ENCODE results near the gene ZNF428. TPM values are rescaled to one million over a fixed set of nuclear protein-coding genes. Genes with fewer than 3 reads are reported as not detected.
A peak's percentile ranks its signal among the peaks of the same experiment; 100 is the strongest.

Gene ZNF428
- total RNA-seq, 2 donors from 2014 or later = 44.3 to 46.8 TPM

GRCh38 chr19:43594710-43595604 is 24.5 kb downstream of the ZNF428 start:
- H3K4me3 ChIP-seq (ENCODE audit: low read length) = peak overlapping the region; percentile 94
- peak overlapping the region; percentile 89 for H3K27ac ChIP-seq (ENCODE audit: low read depth, low read length)
- Mint-ChIP-seq H3K4me3 (peak overlapping the region; percentile 89), H3K36me3 (ENCODE audit: low read depth) (peaks cover 43% of the 10 kb centered on the region), H3K27me3 (ENCODE audit: insufficient read depth) (no peaks in the 10 kb centered on the region), H3K9me3 (no peaks in the 10 kb centered on the region), H3K4me1 (peaks cover 23% of the 10 kb centered on the region), H3K27ac (peak overlapping the region; percentile 99)
- WGBS, 2 experiments (ENCODE audit: insufficient coverage in 1 of 2, insufficient read length in 1 of 2) = 3 to 6% methylated on average over 43 to 64 of the region's 64 CpGs
- H3K9me3 ChIP-seq (ENCODE audit: control insufficient read depth, low read length) = no peaks in the 10 kb centered on the region
- H3K4me1 ChIP-seq (ENCODE audit: control insufficient read depth, insufficient read depth, low read length) = no peaks in the 10 kb centered on the region
- peaks cover 57% of the 10 kb centered on the region for H3K36me3 ChIP-seq (ENCODE audit: control insufficient read depth, insufficient read depth, low read length)
- peak overlapping the region; percentile 95 for H3K9ac ChIP-seq (ENCODE audit: extremely low read depth, low read length, poor library complexity, severe bottlenecking)
- peak; percentile 97 for TF ChIP-seq CTCF (conservative IDR thresholded peaks at IDR 0.05)
- no peaks in the 10 kb centered on the region for H3K27me3 ChIP-seq (ENCODE audit: control insufficient read depth, insufficient read depth, low read length, poor library complexity, severe bottlenecking)
- DNase-seq = peak; percentile 92

GRCh38 chr19:43594081-43594697 is 25.2 kb downstream of the ZNF428 start:
- Mint-ChIP-seq H3K4me3 (peak overlapping the region; percentile 89), H3K27me3 (ENCODE audit: insufficient read depth) (no peaks in the 10 kb centered on the region), H3K4me1 (peaks cover 23% of the 10 kb centered on the region), H3K9me3 (no peaks in the 10 kb centered on the region), H3K27ac (no peak overlapping the region), H3K36me3 (ENCODE audit: low read depth) (peaks cover 45% of the 10 kb centered on the region)
- Histone ChIP-seq H3K9ac (ENCODE audit: extremely low read depth, low read length, poor library complexity, severe bottlenecking) (peak overlapping the region; percentile 95), H3K36me3 (ENCODE audit: control insufficient read depth, insufficient read depth, low read length) (peaks cover 54% of the 10 kb centered on the region), H3K4me3 (ENCODE audit: low read length) (peak overlapping the region; percentile 94), H3K4me1 (ENCODE audit: control insufficient read depth, insufficient read depth, low read length) (no peaks in the 10 kb centered on the region), H3K9me3 (ENCODE audit: control insufficient read depth, low read length) (no peaks in the 10 kb centered on the region), H3K27ac (ENCODE audit: low read depth, low read length) (no peak overlapping the region), H3K27me3 (ENCODE audit: control insufficient read depth, insufficient read depth, low read length, poor library complexity, severe bottlenecking) (no peaks in the 10 kb centered on the region)
- DNase-seq = no peak
- TF ChIP-seq CTCF (conservative IDR thresholded peaks at IDR 0.05) = no peak
- 95 to 100% methylated on average over 4 to 10 of the region's 10 CpGs for WGBS, 2 experiments (ENCODE audit: insufficient coverage in 1 of 2, insufficient read length in 1 of 2)

- no peak overlapping the region for H3K27ac Mint-ChIP-seq
- no peak for DNase-seq
- Histone ChIP-seq H3K9me3 (ENCODE audit: control insufficient read depth, low read length) (no peaks in the 10 kb centered on the region), H3K27me3 (ENCODE audit: control insufficient read depth, insufficient read depth, low read length, poor library complexity, severe bottlenecking) (no peaks in the 10 kb centered on the region), H3K27ac (ENCODE audit: low read depth, low read length) (no peak overlapping the region), H3K9ac (ENCODE audit: extremely low read depth, low read length, poor library complexity, severe bottlenecking) (no peak overlapping the region), H3K4me1 (ENCODE audit: control insufficient read depth, insufficient read depth, low read length) (no peaks in the 10 kb centered on the region), H3K36me3 (ENCODE audit: control insufficient read depth, insufficient read depth, low read length) (peaks cover 46% of the 10 kb centered on the region), H3K4me3 (ENCODE audit: low read length) (no peak overlapping the region)
- H3K4me3 Mint-ChIP-seq = no peak overlapping the region
- H3K27me3 Mint-ChIP-seq (ENCODE audit: insufficient read depth) = no peaks in the 10 kb centered on the region
- no peaks in the 10 kb centered on the region for H3K9me3 Mint-ChIP-seq
- peaks cover 22% of the 10 kb centered on the region for H3K4me1 Mint-ChIP-seq
- WGBS, 2 experiments (ENCODE audit: insufficient coverage in 1 of 2, insufficient read length in 1 of 2) = 96 to 98% methylated on average over 17 to 37 of the region's 37 CpGs
- peaks cover 45% of the 10 kb centered on the region for H3K36me3 Mint-ChIP-seq (ENCODE audit: low read depth)
- TF ChIP-seq CTCF (conservative IDR thresholded peaks at IDR 0.05) = no peak
Measured at GRCh38 chr19:43592800-43593350, 26.6 kb downstream of the ZNF428 start.
